Body of pancreas (tissue), 4 donors: ENCODE data around the gene ABCA13. TPM values are rescaled to one million over a fixed set of nuclear protein-coding genes. Genes with fewer than 3 reads are reported as not detected.

Experiments
- ATAC-seq: fragments of 150-250 bp; one replicate; pipeline ENCODE4 v1.9.1; 2016
- DNase-seq, 4 donors: peaks; one replicate each; pipeline ENCODE4 v3.0.0-alpha.2; 2019
- H3K27ac ChIP-seq, 4 donors: fragments of 200-600 bp; sonication (generic); 1 replicate in 3 of 4; 2 replicates in 1 of 4; pipeline versions ENCODE4 v1.5.1 to v1.6.1; 2016 to 2019; ENCODE audit warnings: mild to moderate bottlenecking in 1 of 4, mixed read lengths in 1 of 4, moderate library complexity in 1 of 4
- H3K27me3 ChIP-seq, 2 donors: fragments of 200-600 bp; sonication (generic); one replicate each; pipeline ENCODE4 v1.6.0; 2016; ENCODE audit warnings: mild to moderate bottlenecking in 1 of 2
- H3K36me3 ChIP-seq, 2 donors: fragments of 200-600 bp; sonication (generic); replicated peaks in 1 of 2; 2 replicates each; pipeline ENCODE4 v1.5.1; 2016; ENCODE audit warnings: low read depth in 2 of 2; ENCODE audit not compliant: insufficient read depth in 1 of 2
- H3K4me1 ChIP-seq: fragments of 200-600 bp; sonication (generic); one replicate; pipeline ENCODE4 v1.6.0; 2016
- H3K4me3 ChIP-seq, 2 donors: fragments of 200-600 bp; sonication (generic); 1 replicate in 1 of 2; 2 replicates in 1 of 2; pipeline ENCODE4 v1.5.1; 2016 to 2019
- H3K9me3 ChIP-seq, 3 donors: fragments of 200-600 bp; sonication (generic); 1 replicate in 2 of 3; 2 replicates in 1 of 3; pipeline ENCODE4 v1.5.1; 2016
- POLR2A ChIP-seq, 3 donors: fragments of 450-650 bp; IDR thresholded peaks; one replicate each; pipeline ENCODE4 v1.6.1; 2016; ENCODE audit warnings: antibody characterized with exemption in 3 of 3, mild to moderate bottlenecking in 2 of 3
- WGBS, 2 donors: methylation state at CpG; one replicate each; pipeline ENCODE4 v1.1.5; 2017; 5-methylcytosine and 5-hydroxymethylcytosine counted together
- intact Hi-C: fragments of 100-400 bp; cut with DNase I; formaldehyde crosslinking; loops from one replicate; pipeline ENCODE4 v1.15.1; 2023
- total RNA-seq, 2 donors: library from RNA; depleted of rRNA; stranded (reverse); fragments of >200 nt; gene quantifications; one replicate each; pipeline ENCODE4 v1.1.0, GENCODE V29; 2016
- TF ChIP-seq, protein P1 (sequence below), 7 experiments: fragments of 450-650 bp in 4 of 7; fragments of 200-600 bp in 3 of 7; sonication (generic) in 3 of 7; IDR thresholded peaks; one replicate each; pipeline ENCODE4 v1.5.1; 2016 to 2019; ENCODE audit warnings: antibody characterized with exemption in 7 of 7

Gene ABCA13
- total RNA-seq, 2 donors from 2014 or later, result under 0.01 TPM

DNA sequence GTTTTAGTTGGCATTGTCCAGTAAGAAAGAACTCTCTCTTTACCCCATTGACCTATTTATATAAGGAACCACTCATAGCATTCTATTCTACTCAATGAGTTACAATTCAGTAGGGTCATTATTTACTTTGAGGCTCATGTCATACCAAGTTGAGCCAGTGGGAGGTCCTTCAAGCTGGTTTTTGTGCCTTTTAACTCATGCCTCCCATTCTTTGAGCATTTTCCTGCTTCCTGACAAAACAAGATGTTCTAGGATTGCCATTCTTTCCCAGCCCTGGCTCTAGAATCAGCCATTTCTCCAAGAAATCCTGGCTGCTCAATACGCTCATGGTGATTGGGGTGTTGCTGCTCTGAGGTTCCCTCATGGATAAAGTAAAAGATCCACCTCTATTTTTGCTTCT is 250.1 kb downstream of the ABCA13 start:
- WGBS, 2 donors, result 79 to 88% methylated on average over 1 of the region's 1 CpG
- Histone ChIP-seq H3K27ac (no peak overlapping the region), H3K36me3 (no peaks in the 10 kb centered on the region), H3K4me3 (no peak overlapping the region), H3K4me1 (no peaks in the 10 kb centered on the region), H3K27me3 (no peaks in the 10 kb centered on the region), H3K9me3 (no peaks in the 10 kb centered on the region)
- ATAC-seq, result no peak
- intact Hi-C loops, result no loop called here
- no peak for TF ChIP-seq POLR2A (IDR thresholded peaks at IDR 0.05)
- TF ChIP-seq, protein P1, sequence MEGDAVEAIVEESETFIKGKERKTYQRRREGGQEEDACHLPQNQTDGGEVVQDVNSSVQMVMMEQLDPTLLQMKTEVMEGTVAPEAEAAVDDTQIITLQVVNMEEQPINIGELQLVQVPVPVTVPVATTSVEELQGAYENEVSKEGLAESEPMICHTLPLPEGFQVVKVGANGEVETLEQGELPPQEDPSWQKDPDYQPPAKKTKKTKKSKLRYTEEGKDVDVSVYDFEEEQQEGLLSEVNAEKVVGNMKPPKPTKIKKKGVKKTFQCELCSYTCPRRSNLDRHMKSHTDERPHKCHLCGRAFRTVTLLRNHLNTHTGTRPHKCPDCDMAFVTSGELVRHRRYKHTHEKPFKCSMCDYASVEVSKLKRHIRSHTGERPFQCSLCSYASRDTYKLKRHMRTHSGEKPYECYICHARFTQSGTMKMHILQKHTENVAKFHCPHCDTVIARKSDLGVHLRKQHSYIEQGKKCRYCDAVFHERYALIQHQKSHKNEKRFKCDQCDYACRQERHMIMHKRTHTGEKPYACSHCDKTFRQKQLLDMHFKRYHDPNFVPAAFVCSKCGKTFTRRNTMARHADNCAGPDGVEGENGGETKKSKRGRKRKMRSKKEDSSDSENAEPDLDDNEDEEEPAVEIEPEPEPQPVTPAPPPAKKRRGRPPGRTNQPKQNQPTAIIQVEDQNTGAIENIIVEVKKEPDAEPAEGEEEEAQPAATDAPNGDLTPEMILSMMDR (IDR thresholded peaks at IDR 0.05), result no peak
- no peak for DNase-seq

DNA sequence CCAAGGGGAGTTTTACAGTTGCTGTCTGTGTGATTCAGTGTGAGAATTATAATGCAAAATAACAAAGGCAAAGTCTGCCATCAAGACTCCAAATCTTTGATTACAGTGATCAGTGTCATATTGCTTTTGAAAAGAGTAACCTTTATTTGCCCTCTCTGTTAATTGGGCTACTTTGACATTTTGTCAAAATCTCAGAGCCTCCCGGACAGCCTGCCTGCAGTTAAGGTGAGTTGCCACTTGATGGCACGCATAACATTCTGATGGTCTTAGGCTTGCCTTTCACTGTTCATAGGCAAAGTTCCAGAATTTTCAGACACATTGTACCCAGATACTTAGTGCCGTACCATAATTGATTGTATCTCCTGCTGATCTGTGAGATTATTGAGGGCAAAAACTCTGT is 253.5 kb downstream of the ABCA13 start:
- DNase-seq, result peak in 1 of 4 donors; percentile 6
- H3K4me3 ChIP-seq, result no peak overlapping the region
- no peaks in the 10 kb centered on the region for H3K9me3 ChIP-seq
- 21 to 35% methylated on average over 3 of the region's 3 CpGs for WGBS, 2 donors
- no peak for ATAC-seq
- TF ChIP-seq, protein P1 (IDR thresholded peaks at IDR 0.05), result peak in 3 of 7 experiments; percentile 24 to 35 (median 31)
- TF ChIP-seq POLR2A (IDR thresholded peaks at IDR 0.05), result no peak
- no peaks in the 10 kb centered on the region for H3K4me1 ChIP-seq
- no peaks in the 10 kb centered on the region for H3K27me3 ChIP-seq
- no peak overlapping the region for H3K27ac ChIP-seq
- intact Hi-C loops, result no loop called here
- no peaks in the 10 kb centered on the region for H3K36me3 ChIP-seq

DNA sequence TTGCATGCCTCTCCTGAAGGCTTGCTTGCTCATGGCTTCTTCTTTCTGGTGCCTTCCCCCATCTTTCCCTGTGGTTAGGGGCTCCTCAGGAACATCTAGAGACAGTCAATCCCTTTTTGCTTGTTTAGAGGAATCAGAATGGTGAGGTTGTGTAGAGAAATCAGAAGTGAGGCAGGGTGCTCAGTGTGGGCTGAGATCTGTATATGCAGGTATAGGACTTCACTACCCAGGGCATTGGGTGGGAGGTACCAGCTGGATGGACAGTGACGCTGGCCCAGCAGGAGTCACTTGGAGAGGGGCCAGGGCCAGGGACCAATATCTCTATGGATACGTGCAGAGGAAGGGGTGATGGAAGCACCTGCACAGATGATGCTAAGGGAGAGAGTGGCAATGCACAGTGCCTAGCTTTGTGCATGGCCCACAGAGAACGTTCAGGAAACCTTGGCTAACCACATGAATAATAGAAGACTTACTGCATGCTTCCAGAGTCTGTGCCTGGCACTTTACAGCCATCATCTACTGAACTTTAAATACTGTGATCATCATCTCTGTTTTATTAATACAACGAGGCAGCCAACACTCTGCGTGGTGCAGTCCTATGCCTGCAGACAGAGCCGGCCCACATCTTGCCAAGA is 255.2 kb downstream of the ABCA13 start:
- Histone ChIP-seq H3K36me3 (no peaks in the 10 kb centered on the region), H3K4me3 (no peak overlapping the region), H3K4me1 (no peaks in the 10 kb centered on the region), H3K27me3 (no peaks in the 10 kb centered on the region), H3K9me3 (no peaks in the 10 kb centered on the region), H3K27ac (no peak overlapping the region)
- no peak for DNase-seq
- ATAC-seq, result no peak
- 48 to 74% methylated on average over 6 of the region's 6 CpGs for WGBS, 2 donors
- intact Hi-C loops, result no loop called here
- TF ChIP-seq, protein P1 (IDR thresholded peaks at IDR 0.05), result no peak
- no peak for TF ChIP-seq POLR2A (IDR thresholded peaks at IDR 0.05)

DNA sequence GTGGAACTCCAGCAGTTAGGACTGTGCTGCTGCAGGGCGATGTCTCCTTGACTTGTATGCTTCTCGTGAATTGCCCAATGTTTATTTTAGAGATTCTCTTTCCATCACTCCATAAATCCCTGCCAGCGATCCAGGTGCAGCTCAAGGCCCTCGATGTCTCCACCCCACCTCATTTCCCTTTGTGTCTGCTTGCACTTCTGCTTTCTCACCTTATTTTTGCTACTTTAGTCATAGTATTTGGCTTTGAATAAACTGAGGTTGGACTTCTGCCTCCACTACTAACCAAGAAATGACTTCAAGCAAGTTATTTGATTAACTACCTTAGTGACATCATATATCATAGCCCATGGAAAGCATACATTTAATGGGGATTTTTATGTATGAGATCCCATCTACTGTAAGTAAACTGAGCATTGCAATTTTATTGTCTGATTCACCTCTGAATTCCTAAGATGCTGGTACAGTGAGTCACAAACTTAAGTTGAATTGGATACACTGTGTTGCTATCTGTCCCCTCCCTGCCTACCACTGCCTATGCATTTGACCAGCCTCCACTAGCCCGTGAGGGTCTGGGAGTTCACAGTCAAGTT is 255.8 kb downstream of the ABCA13 start:
- ATAC-seq (no peak), DNase-seq (no peak)
- Histone ChIP-seq H3K27ac (no peak overlapping the region), H3K4me3 (no peak overlapping the region), H3K4me1 (no peaks in the 10 kb centered on the region), H3K36me3 (no peaks in the 10 kb centered on the region), H3K9me3 (no peaks in the 10 kb centered on the region), H3K27me3 (no peaks in the 10 kb centered on the region)
- intact Hi-C loops, result no loop called here
- 38 to 63% methylated on average over 5 of the region's 5 CpGs for WGBS, 2 donors
- no peak for TF ChIP-seq POLR2A (IDR thresholded peaks at IDR 0.05)
- TF ChIP-seq, protein P1 (IDR thresholded peaks at IDR 0.05), result no peak

DNA sequence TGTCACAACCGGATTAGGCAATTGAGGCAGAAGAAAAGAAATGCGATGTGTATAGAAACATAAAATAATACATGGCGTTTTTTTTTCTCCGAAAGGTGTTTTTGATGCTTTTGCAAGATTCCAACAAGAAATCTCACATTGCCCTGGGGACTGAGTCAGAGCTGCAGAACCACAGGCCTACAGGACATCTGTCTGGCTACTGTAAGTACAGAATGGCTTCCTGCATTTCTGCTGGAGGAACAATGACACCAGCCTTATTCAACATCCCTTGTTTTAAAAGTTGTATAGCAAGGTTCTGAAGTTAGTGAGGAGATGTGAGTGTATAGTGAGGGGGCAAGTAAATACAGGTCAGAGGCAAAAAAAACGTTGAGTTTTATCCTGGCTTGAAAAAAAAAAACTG is 256.4 kb downstream of the ABCA13 start:
- DNase-seq (no peak), ATAC-seq (no peak)
- TF ChIP-seq POLR2A (IDR thresholded peaks at IDR 0.05), result no peak
- TF ChIP-seq, protein P1 (IDR thresholded peaks at IDR 0.05), result no peak
- no peaks in the 10 kb centered on the region for H3K9me3 ChIP-seq
- intact Hi-C loops, result no loop called here
- H3K27ac ChIP-seq, result no peak overlapping the region
- no peaks in the 10 kb centered on the region for H3K4me1 ChIP-seq
- WGBS, 2 donors, result 62 to 64% methylated on average over 5 of the region's 5 CpGs
- no peaks in the 10 kb centered on the region for H3K36me3 ChIP-seq
- no peak overlapping the region for H3K4me3 ChIP-seq
- H3K27me3 ChIP-seq, result no peaks in the 10 kb centered on the region
